Measurements from ENCODE around the gene MYBPC1. TPM values are rescaled to one million over a fixed set of nuclear protein-coding genes. Genes with fewer than 3 reads are reported as not detected.

Gene MYBPC1
- total and polyA plus RNA-seq, 2 of the 13 experiments (the other 11 are each of a cell fraction or from before 2014, with no cell fraction given): 0.31 to 0.53 TPM

GRCh38 chr12:101608301-101609133, 13.7 kb downstream of the MYBPC1 start (continued):
- TF ChIP-seq ZNF383 (CRISPR knock-in tag; IDR thresholded peaks at IDR 0.05; ENCODE audit: borderline replicate concordance): no peak
- TF ChIP-seq KAT8 (CRISPR knock-in tag; IDR thresholded peaks at IDR 0.05): peak; percentile 86
- TF ChIP-seq STAT5B (CRISPR knock-in tag; IDR thresholded peaks at IDR 0.05): peak; percentile 83

GRCh38 chr12:101609198-101609597, 14.4 kb downstream of the MYBPC1 start:
- peak overlapping the region; percentile 93 for H3K4me2 ChIP-seq (ENCODE audit: low read depth, low read length)
- H3K4me3 ChIP-seq (replicated peaks in 1 of 3; ENCODE audit: insufficient read depth in 1 of 3, low read depth in 2 of 3, low read length in 3 of 3): peak overlapping the region in 2 of 3 experiments; percentile 29 to 51; a peak in 2 of 6 replicates
- no peaks in the 10 kb centered on the region for H3K36me3 ChIP-seq (replicated peaks in 1 of 2; ENCODE audit: control insufficient read depth in 1 of 2, insufficient read depth in 2 of 2, low read length in 2 of 2)
- intact Hi-C loops (cut with micrococcal nuclease; ENCODE audit: unreplicated experiment) (loop anchor here (2.0 to 5.0 kb wide), 2 partner anchors 38 to 448 kb away; no protein-coding TSS in a partner anchor), in situ Hi-C loops (cut with HindIII; ENCODE audit: extremely low pct_ligation_motif_present, low pct_unique_long_range_greater_than_20kb) (loop anchor here (10.0 kb wide), 1 partner anchor 86 kb away; the partner anchor contains the start of gene CHPT1)
- TF ChIP-seq CCDC6 (CRISPR knock-in tag; IDR thresholded peaks at IDR 0.05) (no peak), ZMYM3 (CRISPR knock-in tag; IDR thresholded peaks at IDR 0.05) (0 out of 2 replicates have a peak, but pooled peaks have one; percentile 20), ZNF770 (CRISPR knock-in tag; IDR thresholded peaks at IDR 0.05) (peak; percentile 90), FOXO1 (CRISPR knock-in tag; IDR thresholded peaks at IDR 0.05) (no peak), SNAPC2 (CRISPR knock-in tag; IDR thresholded peaks at IDR 0.05) (0 out of 2 replicates have a peak, but pooled peaks have one; percentile 20), RARA (CRISPR knock-in tag; IDR thresholded peaks at IDR 0.05) (no peak), KMT2B (CRISPR knock-in tag; IDR thresholded peaks at IDR 0.05) (no peak), KDM6A (CRISPR knock-in tag; IDR thresholded peaks at IDR 0.05; ENCODE audit: low read depth) (no peak), MIER3 (CRISPR knock-in tag; IDR thresholded peaks at IDR 0.05; ENCODE audit: borderline replicate concordance) (no peak), ZNF296 (CRISPR knock-in tag; conservative IDR thresholded peaks at IDR 0.05) (no peak)
- 98% methylated on average over 4 of the region's 4 CpGs for WGBS (ENCODE audit: low lambda C conversion rate)
- H3K9me3 ChIP-seq (ENCODE audit: low read length): no peaks in the 10 kb centered on the region
- no peaks in the 10 kb centered on the region for H3K27me3 ChIP-seq (ENCODE audit: control insufficient read depth in 1 of 2, insufficient read depth in 2 of 2, low read length in 2 of 2)
- no peak for FAIRE-seq
- no peaks in the 10 kb centered on the region for H4K20me1 ChIP-seq (ENCODE audit: insufficient read depth, low read length)
- peaks cover 76% of the 10 kb centered on the region for H3K4me1 ChIP-seq (ENCODE audit: insufficient read depth, low read length)
- ATAC-seq: no peak
- CTCF ChIA-PET (ENCODE audit: low intra/inter-chr PET ratio, low total read pairs): no interaction called here
- H2AFZ ChIP-seq (ENCODE audit: low read length): no peak overlapping the region
- no peak for DNase-seq (ENCODE audit: low spot score)
- peak overlapping the region; percentile 73 for H3K9ac ChIP-seq (ENCODE audit: insufficient read depth, low read depth, low read length)
- peak overlapping the region; percentile 98 for H3K27ac ChIP-seq (ENCODE audit: extremely low read length, insufficient read depth, low read length)
- no peaks in the 10 kb centered on the region for H3K79me2 ChIP-seq (ENCODE audit: insufficient read depth, low read length)
- no TSS peak for BruUV-seq (replicated peaks)
- POLR2A ChIA-PET: interaction anchor here (1.1 to 4.1 kb wide), 6 partner anchors 9 to 89 kb away, joined by 4 to 43 read pairs (median 7); partner anchors contain the start of gene CHPT1
